Myocyte (in vitro differentiated cells): ENCODE results near the gene CHTF18. TPM values are rescaled to one million over a fixed set of nuclear protein-coding genes. Genes with fewer than 3 reads are reported as not detected.
"Not testable (repeated sequence)": the region's sequence is repeated elsewhere in the genome, so short reads cannot be mapped to it uniquely, and the experiment has no call there.

Source experiments
- DNase-seq: peaks from one replicate; pipeline ENCODE4 v3.0.0-alpha.2; 2012; ENCODE audit warnings: low read depth
- total RNA-seq: library from RNA; depleted of rRNA; stranded (reverse); fragments of >200 nt; gene quantifications from 2 replicates; pipeline ENCODE4 v1.2.3, GENCODE V29; 2014

The CHTF18 gene
- total RNA-seq, 1 donor from 2014 or later = 10.0 TPM

GRCh38 chr16:804193-805048 is 16.0 kb downstream of the CHTF18 start:
- peak; percentile 59 for DNase-seq

- no peak for DNase-seq
These were observed 17.1 kb downstream of the CHTF18 start for GRCh38 chr16:805474-805873.

- DNase-seq = peak; percentile 92
These were observed 19.1 kb downstream of the CHTF18 start for GRCh38 chr16:807347-808084.

GRCh38 chr16:808085-808386 is 19.6 kb downstream of the CHTF18 start:
- no peak for DNase-seq

GRCh38 chr16:813204-813915 is 24.9 kb downstream of the CHTF18 start:
- peak; percentile 52 for DNase-seq

- no peak for DNase-seq
These were observed 25.5 kb downstream of the CHTF18 start for GRCh38 chr16:813916-814412.

GRCh38 chr16:814974-815373 is 26.6 kb downstream of the CHTF18 start:
- DNase-seq = peak; percentile 95

GRCh38 chr16:815861-816260 is 27.4 kb downstream of the CHTF18 start:
- DNase-seq = no peak

GRCh38 chr16:817001-817906 is 28.8 kb downstream of the CHTF18 start:
- DNase-seq = no peak

GRCh38 chr16:818132-818531 is 29.7 kb downstream of the CHTF18 start:
- no peak for DNase-seq

GRCh38 chr16:818592-818991 is 30.2 kb downstream of the CHTF18 start:
- no peak for DNase-seq

GRCh38 chr16:819336-820043 is 31.1 kb downstream of the CHTF18 start:
- no peak for DNase-seq

GRCh38 chr16:820044-820408 is 31.6 kb downstream of the CHTF18 start:
- DNase-seq = not testable (repeated sequence)

- no peak for DNase-seq
These were observed 32.3 kb downstream of the CHTF18 start for GRCh38 chr16:820748-821147.

- no peak for DNase-seq
These were observed 33.3 kb downstream of the CHTF18 start for GRCh38 chr16:821751-822150.

- no peak for DNase-seq
These were observed 33.9 kb downstream of the CHTF18 start for GRCh38 chr16:822174-822908.

- no peak for DNase-seq
These were observed 34.5 kb downstream of the CHTF18 start for GRCh38 chr16:822909-823297.

GRCh38 chr16:824194-824593 is 35.8 kb downstream of the CHTF18 start:
- DNase-seq = no peak

GRCh38 chr16:824601-825000 is 36.2 kb downstream of the CHTF18 start:
- no peak for DNase-seq
